Tibial nerve (tissue), 4 donors: Measurements from ENCODE around the gene GALNTL6. TPM values are rescaled to one million over a fixed set of nuclear protein-coding genes. Genes with fewer than 3 reads are reported as not detected.

Source experiments
- DNase-seq, 2 donors: peaks; one replicate each; pipeline ENCODE4 v3.0.0-alpha.2; 2019; ENCODE audit warnings: low spot score in 2 of 2
- H3K27ac ChIP-seq, 4 donors: fragments of 200-600 bp; sonication (generic) in 3 of 4; one replicate each; pipeline ENCODE4 v1.5.1; 2017 to 2019; ENCODE audit warnings: mild to moderate bottlenecking in 1 of 4
- H3K27me3 ChIP-seq, 2 donors: fragments of 200-600 bp; sonication (generic) in 1 of 2; one replicate each; pipeline versions ENCODE4 v1.5.1 to v1.6.0; 2017 to 2019
- H3K36me3 ChIP-seq, 3 donors: fragments of 200-600 bp; sonication (generic); one replicate each; pipeline ENCODE4 v1.5.1; 2018 to 2019
- H3K4me1 ChIP-seq, 4 donors: fragments of 200-600 bp; sonication (generic) in 3 of 4; one replicate each; pipeline ENCODE4 v1.5.1; 2017 to 2019
- H3K4me3 ChIP-seq, 4 donors: fragments of 200-600 bp; sonication (generic) in 3 of 4; one replicate each; pipeline ENCODE4 v1.5.1; 2017 to 2019; ENCODE audit warnings: mild to moderate bottlenecking in 1 of 4, moderate library complexity in 1 of 4
- H3K9me3 ChIP-seq, 4 donors: fragments of 200-600 bp; sonication (generic) in 3 of 4; one replicate each; pipeline ENCODE4 v1.5.1; 2017 to 2019
- EP300 ChIP-seq, 2 donors: sonication (generic); formaldehyde crosslinking; IDR thresholded peaks; one replicate each; pipeline ENCODE4 v1.6.1; 2017; ENCODE audit warnings: antibody characterized with exemption in 2 of 2, mild to moderate bottlenecking in 1 of 2
- POLR2A ChIP-seq, 2 donors: fragments of 450-650 bp; IDR thresholded peaks; one replicate each; pipeline ENCODE4 v1.6.1; 2017; ENCODE audit warnings: antibody characterized with exemption in 2 of 2, mild to moderate bottlenecking in 2 of 2, moderate library complexity in 2 of 2
- WGBS, 2 donors: methylation state at CpG; one replicate each; pipeline ENCODE4 v1.1.5; 2018; 5-methylcytosine and 5-hydroxymethylcytosine counted together
- total RNA-seq, 4 donors: library from RNA; depleted of rRNA; stranded (reverse); fragments of >200 nt; gene quantifications; one replicate each; pipeline ENCODE4 v1.1.0, GENCODE V29; 2016
- TF ChIP-seq, protein P1 (sequence below), 5 experiments: fragments of 200-600 bp in 3 of 5; fragments of 450-650 bp in 2 of 5; sonication (generic) in 3 of 5; IDR thresholded peaks; one replicate each; pipeline ENCODE4 v1.5.1; 2016 to 2019; ENCODE audit warnings: antibody characterized with exemption in 5 of 5, mild to moderate bottlenecking in 3 of 5, moderate library complexity in 2 of 5

Gene GALNTL6
- total RNA-seq, 4 donors from 2014 or later, result not detected

- Histone ChIP-seq H3K27me3 (no peaks in the 10 kb centered on the region), H3K27ac (no peak overlapping the region), H3K9me3 (no peaks in the 10 kb centered on the region), H3K4me1 (peaks cover 0 to under 1% (median 0%) of the 10 kb centered on the region in 4 donors), H3K36me3 (no peaks in the 10 kb centered on the region), H3K4me3 (no peak overlapping the region)
- TF ChIP-seq POLR2A (IDR thresholded peaks at IDR 0.05), result no peak
- TF ChIP-seq, protein P1, sequence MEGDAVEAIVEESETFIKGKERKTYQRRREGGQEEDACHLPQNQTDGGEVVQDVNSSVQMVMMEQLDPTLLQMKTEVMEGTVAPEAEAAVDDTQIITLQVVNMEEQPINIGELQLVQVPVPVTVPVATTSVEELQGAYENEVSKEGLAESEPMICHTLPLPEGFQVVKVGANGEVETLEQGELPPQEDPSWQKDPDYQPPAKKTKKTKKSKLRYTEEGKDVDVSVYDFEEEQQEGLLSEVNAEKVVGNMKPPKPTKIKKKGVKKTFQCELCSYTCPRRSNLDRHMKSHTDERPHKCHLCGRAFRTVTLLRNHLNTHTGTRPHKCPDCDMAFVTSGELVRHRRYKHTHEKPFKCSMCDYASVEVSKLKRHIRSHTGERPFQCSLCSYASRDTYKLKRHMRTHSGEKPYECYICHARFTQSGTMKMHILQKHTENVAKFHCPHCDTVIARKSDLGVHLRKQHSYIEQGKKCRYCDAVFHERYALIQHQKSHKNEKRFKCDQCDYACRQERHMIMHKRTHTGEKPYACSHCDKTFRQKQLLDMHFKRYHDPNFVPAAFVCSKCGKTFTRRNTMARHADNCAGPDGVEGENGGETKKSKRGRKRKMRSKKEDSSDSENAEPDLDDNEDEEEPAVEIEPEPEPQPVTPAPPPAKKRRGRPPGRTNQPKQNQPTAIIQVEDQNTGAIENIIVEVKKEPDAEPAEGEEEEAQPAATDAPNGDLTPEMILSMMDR (IDR thresholded peaks at IDR 0.05), result no peak
- no peak for TF ChIP-seq EP300 (IDR thresholded peaks at IDR 0.05)
- DNase-seq, result no peak
- WGBS, 2 donors, result 62 to 85% methylated on average over 2 of the region's 2 CpGs
These were observed 1239.2 kb downstream of the GALNTL6 start for GRCh38 chr4:173052439-173052838.

DNA sequence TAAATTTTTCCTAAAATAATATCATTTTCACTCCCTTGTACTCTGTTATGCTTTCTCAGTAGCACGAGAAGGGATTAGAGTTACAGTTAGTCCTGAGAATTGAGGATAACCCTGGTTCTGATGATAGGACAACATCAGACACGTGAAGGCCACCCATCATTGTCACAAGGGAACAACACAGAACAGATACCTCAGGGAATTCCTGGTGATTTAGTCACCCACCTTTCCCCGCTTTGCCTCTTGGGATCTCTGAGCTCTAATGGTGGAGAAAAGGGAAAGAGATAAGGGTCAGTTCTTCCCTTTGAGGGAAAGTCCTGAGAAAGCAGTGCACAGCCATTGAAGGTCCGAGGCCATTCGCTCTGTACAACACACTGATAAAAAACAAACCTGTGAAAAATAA lies 1243.1 kb downstream of the GALNTL6 start:
- TF ChIP-seq, protein P1 (IDR thresholded peaks at IDR 0.05), result no peak
- TF ChIP-seq POLR2A (IDR thresholded peaks at IDR 0.05) (no peak), EP300 (IDR thresholded peaks at IDR 0.05) (no peak)
- peaks cover 0 to 5% (median 0%) of the 10 kb centered on the region in 4 donors for H3K4me1 ChIP-seq
- H3K36me3 ChIP-seq, result no peaks in the 10 kb centered on the region
- no peak for DNase-seq
- H3K9me3 ChIP-seq, result no peaks in the 10 kb centered on the region
- H3K27me3 ChIP-seq, result no peaks in the 10 kb centered on the region
- H3K4me3 ChIP-seq, result no peak overlapping the region
- 85 to 89% methylated on average over 5 of the region's 5 CpGs for WGBS, 2 donors
- H3K27ac ChIP-seq, result no peak overlapping the region

GRCh38 chr4:173056710-173057109 lies 1243.5 kb downstream of the GALNTL6 start:
- WGBS, 2 donors, result 26 to 40% methylated on average over 2 of the region's 2 CpGs
- H3K27me3 ChIP-seq, result no peaks in the 10 kb centered on the region
- peaks cover 0 to 5% (median 0%) of the 10 kb centered on the region in 4 donors for H3K4me1 ChIP-seq
- no peaks in the 10 kb centered on the region for H3K9me3 ChIP-seq
- TF ChIP-seq EP300 (IDR thresholded peaks at IDR 0.05) (no peak), POLR2A (IDR thresholded peaks at IDR 0.05) (no peak)
- TF ChIP-seq, protein P1 (IDR thresholded peaks at IDR 0.05), result no peak
- no peak overlapping the region for H3K4me3 ChIP-seq
- H3K27ac ChIP-seq, result no peak overlapping the region
- no peaks in the 10 kb centered on the region for H3K36me3 ChIP-seq
- no peak for DNase-seq

DNA sequence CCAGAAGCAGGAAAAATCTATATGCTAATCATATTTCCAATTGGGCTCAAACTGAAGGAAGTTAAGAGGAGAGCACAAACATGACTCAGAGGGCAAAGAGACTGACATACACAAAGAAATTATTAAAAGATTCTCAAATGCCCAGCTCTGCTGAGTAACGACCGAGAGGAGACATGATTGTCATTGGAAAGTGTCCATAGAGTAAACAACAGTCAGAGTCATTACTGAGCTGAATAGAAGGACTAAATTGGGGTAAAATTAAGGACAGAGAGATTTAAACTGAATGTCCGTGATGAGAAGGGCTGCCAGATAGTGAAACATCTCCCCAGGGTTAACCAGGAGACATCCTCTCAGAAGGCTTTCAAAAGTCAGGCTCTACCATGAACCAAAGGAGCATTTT lies 1244.2 kb downstream of the GALNTL6 start:
- Histone ChIP-seq H3K9me3 (no peaks in the 10 kb centered on the region), H3K27ac (no peak overlapping the region), H3K4me3 (no peak overlapping the region), H3K36me3 (no peaks in the 10 kb centered on the region), H3K4me1 (peaks cover 0 to 5% (median 0%) of the 10 kb centered on the region in 4 donors), H3K27me3 (no peaks in the 10 kb centered on the region)
- WGBS, 2 donors, result 22 to 30% methylated on average over 3 of the region's 3 CpGs
- no peak for DNase-seq
- no peak for TF ChIP-seq EP300 (IDR thresholded peaks at IDR 0.05)
- TF ChIP-seq, protein P1 (IDR thresholded peaks at IDR 0.05), result no peak
- TF ChIP-seq POLR2A (IDR thresholded peaks at IDR 0.05), result no peak

DNA sequence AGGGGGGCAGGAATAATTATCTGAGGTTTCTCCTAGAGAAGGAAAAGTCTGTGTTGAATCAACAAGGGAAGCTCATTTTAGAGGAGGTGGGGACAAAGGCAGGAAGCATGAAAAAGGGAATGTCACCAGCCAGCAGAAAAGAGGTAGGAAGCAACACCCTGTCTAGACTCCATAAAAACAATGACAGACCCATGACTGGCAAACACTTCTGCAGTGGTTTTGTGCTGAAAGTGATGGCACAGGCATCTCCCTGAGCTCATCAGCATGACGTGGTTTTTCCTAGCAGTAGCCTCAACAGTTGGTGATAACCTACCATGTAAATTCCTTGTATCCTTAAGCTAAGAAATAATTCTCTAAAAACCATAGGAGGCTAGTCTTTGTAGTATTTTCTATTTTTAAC lies 1244.7 kb downstream of the GALNTL6 start:
- Histone ChIP-seq H3K9me3 (no peaks in the 10 kb centered on the region), H3K4me3 (no peak overlapping the region), H3K36me3 (no peaks in the 10 kb centered on the region), H3K27ac (no peak overlapping the region), H3K4me1 (peaks cover 0 to 5% (median 0%) of the 10 kb centered on the region in 4 donors), H3K27me3 (no peaks in the 10 kb centered on the region)
- TF ChIP-seq POLR2A (IDR thresholded peaks at IDR 0.05), result no peak
- TF ChIP-seq EP300 (IDR thresholded peaks at IDR 0.05), result no peak
- TF ChIP-seq, protein P1 (IDR thresholded peaks at IDR 0.05), result no peak
- WGBS, 2 donors, result 58 to 59% methylated on average over 1 of the region's 1 CpG
- no peak for DNase-seq
